ENCODE results near the gene PIAS1.
"Not testable (repeated sequence)": the region's sequence is repeated elsewhere in the genome, so short reads cannot be mapped to it uniquely, and the experiment has no call there.

Gene PIAS1

GRCh38 chr15:68053701-68054627, at the start of gene PIAS1:
TSS of gene PIAS1 (plus strand) at chr15:68054315. CDS start at chr15:68054327, 12 bp downstream.
- peak; percentile 76 to 77 for DNase-seq (ENCODE audit: low read depth in 2 of 2)

- not testable (repeated sequence) for DNase-seq (ENCODE audit: low read depth in 2 of 2)
Observed at GRCh38 chr15:68007642-68008041, 46.5 kb upstream of the PIAS1 start.

- DNase-seq (ENCODE audit: low read depth in 2 of 2) = no peak
Observed at GRCh38 chr15:68010361-68011153, 43.6 kb upstream of the PIAS1 start.

- DNase-seq (ENCODE audit: low read depth in 2 of 2) = no peak
Observed at GRCh38 chr15:68012911-68013310, 41.2 kb upstream of the PIAS1 start.

GRCh38 chr15:68014219-68014618, 39.9 kb upstream of the PIAS1 start:
- DNase-seq (ENCODE audit: low read depth in 2 of 2) = no peak

GRCh38 chr15:68015244-68015643, 38.9 kb upstream of the PIAS1 start:
- DNase-seq (ENCODE audit: low read depth in 2 of 2) = no peak

- DNase-seq (ENCODE audit: low read depth in 2 of 2) = no peak
Observed at GRCh38 chr15:68017201-68017600, 36.9 kb upstream of the PIAS1 start.

GRCh38 chr15:68018797-68019444, 35.2 kb upstream of the PIAS1 start:
- no peak for DNase-seq (ENCODE audit: low read depth in 2 of 2)

- DNase-seq (ENCODE audit: low read depth in 2 of 2) = no peak
Observed at GRCh38 chr15:68019814-68020525, 34.1 kb upstream of the PIAS1 start.

GRCh38 chr15:68020685-68021084, 33.4 kb upstream of the PIAS1 start:
- DNase-seq (ENCODE audit: low read depth in 2 of 2) = no peak

GRCh38 chr15:68022061-68022460, 32.1 kb upstream of the PIAS1 start:
- DNase-seq (ENCODE audit: low read depth in 2 of 2) = no peak

GRCh38 chr15:68023307-68024101, 30.6 kb upstream of the PIAS1 start:
- no peak for DNase-seq (ENCODE audit: low read depth in 2 of 2)

- DNase-seq (ENCODE audit: low read depth in 2 of 2) = no peak
Observed at GRCh38 chr15:68025835-68026424, 28.2 kb upstream of the PIAS1 start.

- DNase-seq (ENCODE audit: low read depth in 2 of 2) = no peak
Observed at GRCh38 chr15:68027388-68027787, 26.7 kb upstream of the PIAS1 start.

GRCh38 chr15:68028137-68028887, 25.8 kb upstream of the PIAS1 start:
- no peak for DNase-seq (ENCODE audit: low read depth in 2 of 2)

- DNase-seq (ENCODE audit: low read depth in 2 of 2) = no peak
Observed at GRCh38 chr15:68028888-68029207, 25.3 kb upstream of the PIAS1 start.

GRCh38 chr15:68029959-68030358, 24.2 kb upstream of the PIAS1 start:
- no peak for DNase-seq (ENCODE audit: low read depth in 2 of 2)

- DNase-seq (ENCODE audit: low read depth in 2 of 2) = no peak
Observed at GRCh38 chr15:68031404-68031803, 22.7 kb upstream of the PIAS1 start.

- DNase-seq (ENCODE audit: low read depth in 2 of 2) = no peak
Observed at GRCh38 chr15:68032672-68033071, 21.4 kb upstream of the PIAS1 start.

- DNase-seq (ENCODE audit: low read depth in 2 of 2) = no peak
Observed at GRCh38 chr15:68034081-68034480, 20.0 kb upstream of the PIAS1 start.
